ENCODE measurements around the gene UBXN7. TPM values are rescaled to one million over a fixed set of nuclear protein-coding genes. Genes with fewer than 3 reads are reported as not detected.
"Not testable (repeated sequence)": the region's sequence is repeated elsewhere in the genome, so short reads cannot be mapped to it uniquely, and the experiment has no call there.

Gene UBXN7
- total RNA-seq, 1 experiment from 2014 or later, result 10.2 TPM

- H3K9me2 ChIP-seq (replicated peaks; ENCODE audit: low read length), result no peaks in the 10 kb centered on the region
- no peak overlapping the region for H3K4me2 ChIP-seq (ENCODE audit: low read length)
- H3K9me3 ChIP-seq (ENCODE audit: low read length), result no peaks in the 10 kb centered on the region
- CTCF ChIA-PET, result no interaction called here
- BruUV-seq (replicated peaks), result no TSS peak
- no peak overlapping the region for H3K9ac ChIP-seq (ENCODE audit: low read length)
- ATAC-seq (no peak), DNase-seq (no peak)
- no peak overlapping the region for H3K27ac ChIP-seq (ENCODE audit: low read length)
- H3K79me2 ChIP-seq (ENCODE audit: low read length), result peaks cover 15% of the 10 kb centered on the region
- no peak overlapping the region for H3K4me3 ChIP-seq (ENCODE audit: low read length)
- TF ChIP-seq EZH2phosphoT487 (IDR thresholded peaks at IDR 0.05; ENCODE audit: borderline replicate concordance, low read length), result no peak
- no peak for TF ChIP-seq EZH2 (IDR thresholded peaks at IDR 0.05; ENCODE audit: low read length, unreplicated experiment)
- no peak for TF ChIP-seq CTCF (conservative IDR thresholded peaks at IDR 0.05; ENCODE audit: low read depth, low read length)
- POLR2A ChIA-PET (ENCODE audit: unreplicated experiment), result no interaction called here
- peaks cover 4% of the 10 kb centered on the region; the same call in 1 of the 2 replicates for H3K4me1 ChIP-seq (ENCODE audit: insufficient read depth, low read length)
- H4K20me1 ChIP-seq (ENCODE audit: low read length), result no peaks in the 10 kb centered on the region
- intact Hi-C loops (cut with micrococcal nuclease), result no loop called here
- no peaks in the 10 kb centered on the region; the same call in 1 of the 2 replicates for H3K36me3 ChIP-seq (ENCODE audit: low read depth, low read length)
- no peak overlapping the region for H2AFZ ChIP-seq (ENCODE audit: low read length)
- H3K27me3 ChIP-seq (ENCODE audit: low read length), result no peaks in the 10 kb centered on the region
- no peaks in the 10 kb centered on the region for H3F3A ChIP-seq (ENCODE audit: low read length, unreplicated experiment)
Measured at GRCh38 chr3:196314597-196314996, 117.6 kb downstream of the UBXN7 start.

- H3K79me2 ChIP-seq (ENCODE audit: low read length), result peaks cover 15% of the 10 kb centered on the region
- H3K9me3 ChIP-seq (ENCODE audit: low read length); H3K9ac ChIP-seq (ENCODE audit: low read length); H3K27me3 ChIP-seq (ENCODE audit: low read length); H3K4me3 ChIP-seq (ENCODE audit: low read length); H3K27ac ChIP-seq (ENCODE audit: low read length); H3K36me3 ChIP-seq (ENCODE audit: low read depth, low read length); intact Hi-C loops (cut with micrococcal nuclease); H4K20me1 ChIP-seq (ENCODE audit: low read length); H2AFZ ChIP-seq (ENCODE audit: low read length); H3K9me2 ChIP-seq (replicated peaks; ENCODE audit: low read length); POLR2A ChIA-PET (ENCODE audit: unreplicated experiment); H3F3A ChIP-seq (ENCODE audit: low read length, unreplicated experiment); CTCF ChIA-PET; ATAC-seq; H3K4me1 ChIP-seq (ENCODE audit: insufficient read depth, low read length); H3K4me2 ChIP-seq (ENCODE audit: low read length); DNase-seq; BruUV-seq (replicated peaks): not testable (repeated sequence)
Measured at GRCh38 chr3:196314086-196314485, 118.1 kb downstream of the UBXN7 start.

GRCh38 chr3:196302960-196303359, 129.3 kb downstream of the UBXN7 start:
- H3F3A ChIP-seq (ENCODE audit: low read length, unreplicated experiment); CTCF ChIA-PET; H4K20me1 ChIP-seq (ENCODE audit: low read length); H3K27me3 ChIP-seq (ENCODE audit: low read length); BruUV-seq (replicated peaks); POLR2A ChIA-PET (ENCODE audit: unreplicated experiment); H3K79me2 ChIP-seq (ENCODE audit: low read length); H3K4me2 ChIP-seq (ENCODE audit: low read length); intact Hi-C loops (cut with micrococcal nuclease); H3K27ac ChIP-seq (ENCODE audit: low read length); H3K36me3 ChIP-seq (ENCODE audit: low read depth, low read length); H3K9ac ChIP-seq (ENCODE audit: low read length); H3K9me3 ChIP-seq (ENCODE audit: low read length); H3K4me1 ChIP-seq (ENCODE audit: insufficient read depth, low read length); H3K4me3 ChIP-seq (ENCODE audit: low read length); H2AFZ ChIP-seq (ENCODE audit: low read length); DNase-seq; H3K9me2 ChIP-seq (replicated peaks; ENCODE audit: low read length): not testable (repeated sequence)
- peak; percentile 40; the same call in 1 of the 2 replicates for ATAC-seq

- POLR2A ChIA-PET (ENCODE audit: unreplicated experiment); DNase-seq; H3K9me3 ChIP-seq (ENCODE audit: low read length); ATAC-seq; H3K27me3 ChIP-seq (ENCODE audit: low read length); H3K9me2 ChIP-seq (replicated peaks; ENCODE audit: low read length); H4K20me1 ChIP-seq (ENCODE audit: low read length); H3F3A ChIP-seq (ENCODE audit: low read length, unreplicated experiment); H3K4me1 ChIP-seq (ENCODE audit: insufficient read depth, low read length); H2AFZ ChIP-seq (ENCODE audit: low read length); H3K79me2 ChIP-seq (ENCODE audit: low read length); H3K36me3 ChIP-seq (ENCODE audit: low read depth, low read length); H3K4me3 ChIP-seq (ENCODE audit: low read length); H3K9ac ChIP-seq (ENCODE audit: low read length); CTCF ChIA-PET; H3K27ac ChIP-seq (ENCODE audit: low read length); H3K4me2 ChIP-seq (ENCODE audit: low read length); BruUV-seq (replicated peaks); intact Hi-C loops (cut with micrococcal nuclease): not testable (repeated sequence)
Measured at GRCh38 chr3:196302551-196302950, 129.7 kb downstream of the UBXN7 start.

Measured in PC-3 (cell line).